GM21528 (cell line): ENCODE measurements around the gene CS.

Experiments
- ATAC-seq: cut with Tn5 transposase; IDR thresholded peaks from one replicate; pipeline ENCODE4 v1.9.1; 2021; ENCODE audit warnings: mild to moderate bottlenecking, moderate library complexity; ENCODE audit not compliant: unreplicated experiment, low FRiP score

The CS gene

GRCh38 chr12:56222531-56222895 is 77.6 kb downstream of the CS start:
- no peak for ATAC-seq

- ATAC-seq: peak; percentile 81
Observed at GRCh38 chr12:56221757-56222530, 78.2 kb downstream of the CS start, which contains the start of gene RNF41. TSS of gene RNF41 (minus strand) at chr12:56221922. CDS start at chr12:56214047, 7,875 bp downstream.
